Vagina (tissue), 2 donors: ENCODE measurements around the gene DPYD.

ENCODE experiments used
- POLR2A ChIP-seq, 2 donors: fragments of 450-650 bp; IDR thresholded peaks; one replicate each; pipeline ENCODE4 v1.6.1; 2017; ENCODE audit warnings: antibody characterized with exemption in 2 of 2, mild to moderate bottlenecking in 2 of 2, moderate library complexity in 2 of 2
- POLR2AphosphoS5 ChIP-seq, 2 donors: sonication (generic); formaldehyde crosslinking; IDR thresholded peaks; one replicate each; pipeline ENCODE4 v1.9.0; 2017; ENCODE audit warnings: antibody characterized with exemption in 2 of 2, mild to moderate bottlenecking in 2 of 2, low read depth in 1 of 2; ENCODE audit not compliant: insufficient read depth in 1 of 2
- TF ChIP-seq, protein P1 (sequence below), 3 experiments: fragments of 450-650 bp in 2 of 3; fragments of 200-600 bp in 1 of 3; sonication (generic) in 1 of 3; IDR thresholded peaks; one replicate each; pipeline ENCODE4 v1.5.1; 2017 to 2019; ENCODE audit warnings: antibody characterized with exemption in 3 of 3, mild to moderate bottlenecking in 2 of 3, moderate library complexity in 2 of 3

DNA sequence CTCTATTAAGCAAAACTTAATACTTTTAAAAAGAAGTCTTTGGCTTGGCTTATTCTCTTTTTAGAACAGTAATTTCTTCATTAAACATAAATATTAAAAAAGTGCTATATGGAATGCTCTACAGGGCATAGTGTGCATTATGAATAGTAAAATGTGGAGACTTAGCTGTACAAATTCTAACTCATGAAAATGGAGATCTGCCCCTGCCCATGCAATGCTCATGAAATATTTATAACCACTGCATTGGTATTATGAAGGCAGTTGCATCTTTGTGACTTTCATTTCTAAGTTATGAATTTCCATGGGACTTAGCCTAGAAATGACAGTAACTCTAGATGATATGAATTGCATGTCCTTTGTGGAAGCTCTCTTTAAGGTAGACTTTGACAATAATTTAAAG lies 613.3 kb downstream of the DPYD start:
- TF ChIP-seq, protein P1, sequence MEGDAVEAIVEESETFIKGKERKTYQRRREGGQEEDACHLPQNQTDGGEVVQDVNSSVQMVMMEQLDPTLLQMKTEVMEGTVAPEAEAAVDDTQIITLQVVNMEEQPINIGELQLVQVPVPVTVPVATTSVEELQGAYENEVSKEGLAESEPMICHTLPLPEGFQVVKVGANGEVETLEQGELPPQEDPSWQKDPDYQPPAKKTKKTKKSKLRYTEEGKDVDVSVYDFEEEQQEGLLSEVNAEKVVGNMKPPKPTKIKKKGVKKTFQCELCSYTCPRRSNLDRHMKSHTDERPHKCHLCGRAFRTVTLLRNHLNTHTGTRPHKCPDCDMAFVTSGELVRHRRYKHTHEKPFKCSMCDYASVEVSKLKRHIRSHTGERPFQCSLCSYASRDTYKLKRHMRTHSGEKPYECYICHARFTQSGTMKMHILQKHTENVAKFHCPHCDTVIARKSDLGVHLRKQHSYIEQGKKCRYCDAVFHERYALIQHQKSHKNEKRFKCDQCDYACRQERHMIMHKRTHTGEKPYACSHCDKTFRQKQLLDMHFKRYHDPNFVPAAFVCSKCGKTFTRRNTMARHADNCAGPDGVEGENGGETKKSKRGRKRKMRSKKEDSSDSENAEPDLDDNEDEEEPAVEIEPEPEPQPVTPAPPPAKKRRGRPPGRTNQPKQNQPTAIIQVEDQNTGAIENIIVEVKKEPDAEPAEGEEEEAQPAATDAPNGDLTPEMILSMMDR (IDR thresholded peaks at IDR 0.05) = no peak
- TF ChIP-seq POLR2A (IDR thresholded peaks at IDR 0.05) (no peak), POLR2AphosphoS5 (IDR thresholded peaks at IDR 0.05; ENCODE audit: insufficient read depth in 1 of 2, low read depth in 1 of 2) (no peak)
